GM21723 (cell line): Measurements from ENCODE around the gene KLRF2.
"Not testable (repeated sequence)": the region's sequence is repeated elsewhere in the genome, so short reads cannot be mapped to it uniquely, and the experiment has no call there.

Source experiments
- ATAC-seq: cut with Tn5 transposase; IDR thresholded peaks from one replicate; pipeline ENCODE4 v1.9.1; 2021; ENCODE audit warnings: mild to moderate bottlenecking, moderate library complexity; ENCODE audit not compliant: unreplicated experiment

KLRF2 gene, protein sequence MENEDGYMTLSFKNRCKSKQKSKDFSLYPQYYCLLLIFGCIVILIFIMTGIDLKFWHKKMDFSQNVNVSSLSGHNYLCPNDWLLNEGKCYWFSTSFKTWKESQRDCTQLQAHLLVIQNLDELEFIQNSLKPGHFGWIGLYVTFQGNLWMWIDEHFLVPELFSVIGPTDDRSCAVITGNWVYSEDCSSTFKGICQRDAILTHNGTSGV

DNA sequence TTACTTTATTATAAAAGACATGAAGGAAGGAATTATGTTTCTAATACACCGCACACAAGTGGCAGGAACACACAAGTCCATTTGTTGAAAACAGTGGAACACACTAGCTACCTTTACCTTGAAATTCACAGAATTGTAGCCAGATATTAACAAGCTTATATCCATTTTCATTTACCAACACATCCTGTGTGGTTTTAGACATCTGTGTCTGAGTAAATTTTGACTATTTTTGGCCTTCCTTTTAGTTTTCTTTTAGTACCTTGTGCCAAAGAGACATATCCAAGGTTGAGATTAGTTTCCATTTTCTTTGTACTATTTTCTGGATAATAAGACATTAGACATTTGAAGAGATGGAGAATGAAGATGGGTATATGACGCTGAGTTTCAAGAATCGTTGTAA is at the start of gene KLRF2:
KLRF2 (plus strand) TSS at position 244 of the 400 bp plus-strand sequence; CDS start at position 351, 107 bp downstream.
- no peak for ATAC-seq

DNA sequence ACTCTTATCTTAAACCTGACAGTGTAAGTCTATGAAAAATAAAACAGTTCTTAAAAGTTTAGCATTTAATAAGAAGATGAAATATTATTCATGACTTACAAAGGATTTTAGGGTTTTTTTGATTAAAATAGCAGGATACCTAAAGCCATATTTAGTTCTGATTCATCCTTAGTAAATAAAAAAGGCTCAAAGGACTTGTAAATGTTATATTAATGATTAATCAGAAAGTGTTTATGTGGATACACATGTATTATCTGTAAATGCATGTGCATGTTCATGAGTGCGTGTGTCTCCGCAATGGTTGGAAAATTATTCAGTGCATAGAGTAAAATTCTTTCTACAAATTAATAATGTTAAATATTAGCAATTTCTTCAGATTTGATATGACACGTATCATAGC is 49.6 kb upstream of the KLRF2 start:
- no peak for ATAC-seq

DNA sequence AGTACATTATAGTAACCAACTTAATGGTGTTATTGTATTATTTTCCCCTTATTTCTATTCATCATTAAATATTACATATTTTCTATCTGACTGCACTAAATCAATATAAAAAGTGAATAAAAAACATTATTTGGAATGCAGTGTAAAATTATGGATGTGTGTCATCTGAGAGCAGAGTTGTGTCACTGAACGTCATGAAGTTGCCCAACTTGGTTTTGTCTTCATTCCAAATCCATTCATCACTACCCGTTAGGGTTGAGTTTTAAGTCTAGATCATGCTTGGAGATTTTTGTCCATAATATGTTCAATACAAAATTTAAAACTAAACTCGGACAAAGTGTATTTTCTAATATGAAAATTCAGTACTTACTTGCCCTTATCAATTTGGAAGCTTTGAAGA is 37.9 kb upstream of the KLRF2 start:
- no peak for ATAC-seq

DNA sequence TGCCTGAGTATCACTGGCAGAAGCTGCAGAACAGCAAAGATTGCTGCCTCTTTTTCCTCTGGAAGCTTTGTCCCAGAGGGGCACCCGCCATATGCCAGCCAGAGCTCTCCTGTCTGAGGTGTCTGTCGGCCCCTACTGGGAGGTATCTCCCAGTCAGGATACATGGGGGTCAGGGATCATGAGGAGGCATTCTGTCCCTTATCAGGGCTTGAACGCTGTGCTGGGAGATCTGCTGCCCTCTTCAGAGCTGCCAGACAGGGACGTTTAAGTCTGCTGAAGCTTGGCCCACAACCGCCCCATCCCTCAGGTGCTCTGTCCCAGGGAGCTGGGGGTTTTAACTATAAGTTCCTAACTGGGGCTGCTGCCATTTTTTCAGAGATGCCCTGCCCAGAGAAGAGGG is 32.4 kb upstream of the KLRF2 start:
- no peak for ATAC-seq

DNA sequence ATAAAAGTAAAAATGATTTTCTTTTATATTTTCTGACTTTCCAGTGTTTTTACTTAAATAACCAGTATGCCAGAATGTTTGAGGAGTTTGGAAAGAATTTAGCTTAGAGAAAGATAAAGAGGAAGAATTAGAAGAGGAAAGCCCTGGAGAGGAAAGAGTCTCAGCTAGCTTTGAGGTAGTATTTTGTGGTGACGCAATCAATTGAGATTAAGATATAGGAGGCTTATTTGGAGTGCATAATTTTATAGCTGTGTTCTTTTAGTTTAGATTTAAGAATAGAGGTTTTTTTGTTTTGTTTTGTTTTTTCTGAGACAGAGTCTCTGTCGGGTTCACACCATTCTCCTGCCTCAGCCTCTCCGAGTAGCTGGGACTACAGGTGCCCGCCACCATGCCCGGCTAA is 30.2 kb upstream of the KLRF2 start:
- no peak for ATAC-seq

DNA sequence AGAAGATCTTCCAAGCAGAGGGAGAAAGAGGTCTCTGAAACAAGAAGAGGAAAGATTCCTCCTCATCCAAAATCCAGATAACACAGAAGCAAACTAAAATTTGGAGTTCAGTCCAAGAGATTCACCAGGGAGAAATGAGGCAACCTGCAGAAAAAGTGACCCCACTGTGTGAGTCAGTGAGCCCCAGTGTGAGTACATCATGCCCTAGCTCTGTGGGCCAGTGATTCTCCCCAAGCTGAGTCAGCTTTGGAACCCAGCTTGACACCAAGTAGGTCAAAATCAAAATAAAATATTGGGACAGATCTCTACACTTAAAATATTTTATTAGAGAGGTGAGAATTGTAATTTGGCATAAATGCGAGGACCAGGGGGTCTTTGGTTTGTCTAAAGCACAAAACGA is 29.4 kb upstream of the KLRF2 start:
- ATAC-seq = no peak

DNA sequence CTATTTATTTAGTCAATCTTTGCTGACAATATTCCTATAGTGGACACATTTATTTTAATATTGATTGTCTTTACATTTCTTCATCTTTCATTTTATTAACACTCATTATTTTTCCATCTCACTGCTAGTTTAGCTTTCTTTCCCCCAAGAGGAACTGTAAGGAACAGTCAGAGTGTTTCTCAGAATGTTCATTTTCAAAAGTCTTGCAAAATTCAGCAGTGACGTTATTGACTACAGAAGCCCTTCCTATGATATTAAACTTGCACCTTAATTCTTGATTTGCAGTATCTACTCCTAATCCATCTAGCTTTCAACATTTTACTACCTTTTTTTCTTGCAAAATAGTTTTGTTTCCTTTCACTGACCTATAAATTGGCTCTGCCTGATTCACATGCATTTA is 25.1 kb upstream of the KLRF2 start:
- ATAC-seq = no peak

DNA sequence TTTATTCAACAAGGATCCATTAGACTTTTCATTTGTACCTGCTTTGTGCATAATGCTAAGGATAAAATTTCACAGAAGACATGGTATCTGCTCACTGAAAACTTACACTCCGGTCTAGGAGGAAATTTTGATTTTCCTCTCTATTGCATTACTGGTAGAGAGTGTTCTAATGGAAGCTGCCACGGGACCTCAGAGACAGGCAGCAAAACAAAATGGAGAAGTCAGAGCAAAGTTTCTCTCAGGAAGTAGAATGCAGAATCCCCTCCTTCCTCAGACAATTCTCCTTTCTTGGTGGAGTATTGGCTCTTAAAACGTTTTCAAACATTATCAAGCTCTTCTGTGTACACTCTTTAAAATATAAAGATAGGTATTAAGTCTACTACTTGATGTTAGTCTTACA is 24.4 kb upstream of the KLRF2 start:
- no peak for ATAC-seq

DNA sequence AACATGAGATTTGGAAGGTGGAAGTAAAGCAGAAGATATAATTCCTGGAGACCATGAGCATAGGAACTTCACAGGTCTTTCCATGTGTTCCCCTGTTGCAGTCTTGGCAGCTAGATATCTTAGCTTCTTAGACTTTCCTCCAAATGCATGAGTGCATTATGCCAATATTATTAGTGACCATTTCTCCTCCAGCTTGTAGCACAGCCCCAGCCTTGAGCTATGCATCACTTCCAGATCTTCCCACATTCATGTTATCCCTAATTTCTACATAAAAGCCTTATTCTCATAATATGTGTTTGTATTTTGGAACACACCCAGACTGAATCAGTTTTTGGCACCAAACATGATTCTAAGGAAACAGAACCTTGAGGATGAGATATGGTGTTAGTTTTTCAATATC is 23.2 kb upstream of the KLRF2 start:
- ATAC-seq = no peak

DNA sequence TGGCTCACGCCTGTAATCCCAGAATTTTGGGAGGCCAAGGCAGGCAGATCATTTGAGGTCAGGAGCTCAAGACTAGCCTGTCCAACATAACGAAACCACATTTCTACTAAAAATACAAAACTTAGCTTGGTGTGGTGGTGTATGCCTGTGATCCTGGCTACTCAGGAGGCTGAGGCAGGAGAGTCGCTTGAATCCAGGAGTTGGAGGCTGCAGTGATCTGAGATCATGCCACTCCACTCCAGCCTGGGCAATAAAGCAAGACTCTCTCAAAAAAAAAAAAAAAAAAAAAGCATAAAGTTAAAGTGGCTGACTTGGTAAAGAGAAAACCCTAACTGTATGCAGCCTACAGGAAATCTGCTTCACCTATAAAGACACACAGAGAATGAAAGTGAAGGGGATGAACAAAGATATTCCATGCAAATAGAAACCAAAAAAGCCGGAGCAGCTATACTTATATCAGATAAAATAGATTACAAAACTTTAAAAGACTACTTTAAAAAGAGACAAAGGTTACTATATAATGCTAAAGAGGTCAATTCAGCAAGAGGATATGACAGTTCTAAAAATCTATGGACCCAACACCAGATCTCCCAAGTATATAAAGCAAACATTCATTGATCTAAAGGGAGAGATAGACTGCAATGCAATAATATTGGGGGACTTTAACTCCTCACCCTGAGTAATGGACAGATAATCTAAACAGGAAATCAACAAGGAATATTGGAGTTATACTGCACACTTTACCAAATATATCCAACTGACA is 16.2 kb upstream of the KLRF2 start:
- ATAC-seq = no peak

DNA sequence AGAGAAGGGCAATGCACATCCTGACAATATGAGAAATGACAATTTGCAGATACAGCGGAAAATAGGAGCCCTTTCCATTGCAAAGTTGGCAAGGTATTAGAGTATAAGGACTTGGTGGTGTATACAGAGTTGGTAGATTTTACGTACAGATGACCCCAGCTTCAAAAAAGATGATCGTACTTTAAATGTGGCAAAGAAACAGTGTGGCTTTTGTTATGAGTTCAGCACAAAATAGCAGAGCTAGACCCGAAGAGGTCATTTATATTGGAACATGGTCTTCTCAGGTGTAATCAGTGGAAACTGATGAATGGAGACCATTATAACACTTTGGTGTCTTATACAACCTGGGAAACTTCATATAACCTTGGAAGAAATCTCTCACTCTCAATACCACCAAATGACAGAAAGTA is 14.4 kb upstream of the KLRF2 start:
- no peak for ATAC-seq

DNA sequence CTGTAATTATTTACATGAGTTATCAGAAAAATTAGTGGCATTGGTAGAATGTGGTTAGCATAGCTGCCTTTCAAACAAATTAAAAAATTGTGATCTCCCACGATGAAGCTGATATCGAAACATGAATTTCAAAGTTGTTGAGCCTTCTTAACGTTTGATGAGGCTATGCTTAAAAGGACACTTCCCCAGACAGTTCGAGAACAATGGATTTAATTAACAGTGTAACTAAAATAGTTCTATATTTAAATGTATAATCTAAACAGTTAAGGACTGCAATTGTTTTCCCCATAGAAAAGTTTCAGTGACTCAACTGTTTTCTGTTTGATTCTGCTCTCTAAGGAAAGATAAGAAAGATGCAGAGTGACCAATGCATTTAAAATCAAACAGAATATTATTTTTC is 13.8 kb upstream of the KLRF2 start:
- ATAC-seq = no peak

DNA sequence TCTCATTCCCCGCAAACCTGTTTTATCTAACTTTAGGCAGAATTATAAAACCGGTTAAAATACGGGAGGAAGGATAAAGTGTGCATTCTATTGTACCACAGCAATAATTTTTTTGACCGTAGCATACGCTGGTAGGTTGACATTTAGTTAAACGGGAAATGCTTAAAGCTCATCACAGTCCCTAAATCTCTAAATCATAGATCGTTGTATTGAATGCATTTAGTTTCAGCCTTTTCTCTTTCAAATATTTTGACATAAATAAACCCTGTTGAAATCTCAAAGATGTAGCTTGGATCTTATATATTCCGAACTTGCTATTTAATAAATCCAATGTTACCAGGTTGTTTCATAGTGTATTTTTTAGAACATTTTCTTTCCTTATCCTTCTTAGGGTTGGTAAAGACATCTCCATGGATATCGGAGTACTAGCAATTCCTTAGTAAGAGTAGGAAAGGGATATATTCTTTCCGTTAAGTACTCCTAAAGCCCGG is 12.9 kb upstream of the KLRF2 start:
- ATAC-seq = no peak

DNA sequence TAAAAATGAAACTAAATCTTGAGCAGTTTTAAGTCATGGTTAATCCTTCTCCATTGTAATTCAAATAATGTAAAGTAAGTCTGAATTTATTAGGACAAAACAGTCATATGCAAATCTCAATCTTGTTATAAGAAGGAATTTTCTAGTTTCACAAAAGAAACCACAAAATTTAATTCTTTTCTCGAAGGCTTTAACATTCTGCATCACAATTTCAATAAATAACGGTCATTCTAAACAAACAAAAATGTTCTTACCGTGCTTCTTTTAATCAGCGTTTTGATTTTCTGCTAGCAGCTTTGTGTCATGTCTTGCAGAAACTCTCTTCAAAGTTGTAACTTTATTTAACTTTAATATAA is 12.4 kb upstream of the KLRF2 start:
- ATAC-seq = no peak

DNA sequence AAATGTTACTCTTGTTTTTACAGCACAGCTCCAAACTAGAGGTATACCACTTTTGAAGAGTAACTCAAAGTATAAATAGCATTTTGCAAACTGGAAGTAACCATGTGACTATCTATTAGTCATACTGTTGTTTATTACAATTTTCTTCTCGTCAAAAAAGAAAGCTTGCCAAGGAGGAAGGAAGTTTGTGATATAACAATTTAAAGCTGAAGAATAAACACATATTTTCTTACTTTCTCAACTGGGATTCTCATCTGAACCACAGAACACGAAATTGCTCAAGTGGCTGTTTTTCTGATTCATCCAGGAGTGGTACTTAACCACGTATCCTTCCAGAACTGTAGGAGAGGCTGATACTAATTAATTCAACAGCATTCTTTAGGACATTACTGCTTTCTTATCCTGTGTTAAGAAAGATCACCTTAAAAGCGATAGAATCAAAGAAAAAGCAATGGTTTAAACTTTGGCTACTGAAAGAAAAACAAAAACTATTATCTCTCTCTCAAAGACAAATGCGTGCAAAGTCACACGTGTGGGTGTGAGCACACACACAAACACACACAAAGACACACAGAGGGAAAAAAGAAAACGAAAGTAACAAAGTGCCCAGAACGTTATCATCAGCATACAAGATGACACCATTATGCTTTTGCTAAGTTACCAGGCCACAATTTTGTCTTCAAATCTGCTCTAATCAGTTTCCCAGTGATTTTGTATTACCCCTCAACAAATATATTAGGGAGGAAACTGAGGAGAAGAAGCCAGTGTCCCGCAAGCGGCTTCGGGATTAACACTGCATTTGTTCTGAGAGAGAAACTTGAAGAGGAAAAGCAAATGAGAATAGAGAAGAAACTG is 11.8 kb upstream of the KLRF2 start, which contains the start of gene CLEC2B:
CLEC2B (minus strand) TSS at position 48 of the 855 bp plus-strand sequence.
- ATAC-seq = no peak

DNA sequence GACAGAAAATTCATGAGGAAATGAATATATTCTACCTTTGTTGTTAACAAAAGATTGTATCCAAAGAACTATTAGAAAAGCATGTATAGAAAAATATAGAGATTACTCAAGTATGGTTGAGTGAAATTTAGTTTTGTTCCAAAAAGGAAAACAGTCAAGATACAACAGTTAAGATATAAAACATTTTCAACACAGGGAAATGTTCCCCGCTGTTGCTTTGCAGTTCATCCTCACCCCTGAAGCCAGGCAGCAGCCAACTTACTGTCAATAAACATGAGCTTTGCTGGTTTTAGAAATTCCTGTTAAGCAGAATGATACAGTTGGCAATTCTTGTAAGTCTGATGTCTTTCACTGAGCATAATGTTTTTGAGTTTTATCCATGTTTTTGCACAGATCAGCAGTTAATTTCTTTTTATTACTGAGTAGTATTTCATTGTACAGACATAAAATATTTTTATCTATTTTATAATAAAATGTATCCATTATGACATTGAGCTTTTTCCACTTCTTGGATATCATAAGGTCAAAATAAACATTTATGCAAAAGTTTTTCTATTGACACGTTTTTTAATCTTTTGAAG is 10.9 kb upstream of the KLRF2 start:
- ATAC-seq = no peak

DNA sequence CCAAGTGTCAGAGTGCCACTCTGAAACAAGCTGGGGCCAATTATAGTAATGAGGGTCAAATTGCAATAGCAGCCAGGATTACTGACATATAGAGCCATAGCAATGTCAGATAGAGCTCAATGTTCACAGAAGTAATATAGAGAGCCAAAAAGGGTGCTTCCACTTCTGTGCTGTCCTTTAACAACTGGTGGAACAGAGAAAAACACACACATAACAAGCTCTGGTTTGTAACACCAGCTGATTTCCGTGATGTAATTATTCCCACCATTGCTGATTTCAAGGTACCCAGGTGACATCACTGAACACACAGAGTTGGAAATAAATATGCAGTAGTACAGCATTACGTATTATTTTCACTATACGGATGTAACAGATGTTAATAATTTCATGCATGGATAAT is 9.1 kb upstream of the KLRF2 start:
- no peak for ATAC-seq

DNA sequence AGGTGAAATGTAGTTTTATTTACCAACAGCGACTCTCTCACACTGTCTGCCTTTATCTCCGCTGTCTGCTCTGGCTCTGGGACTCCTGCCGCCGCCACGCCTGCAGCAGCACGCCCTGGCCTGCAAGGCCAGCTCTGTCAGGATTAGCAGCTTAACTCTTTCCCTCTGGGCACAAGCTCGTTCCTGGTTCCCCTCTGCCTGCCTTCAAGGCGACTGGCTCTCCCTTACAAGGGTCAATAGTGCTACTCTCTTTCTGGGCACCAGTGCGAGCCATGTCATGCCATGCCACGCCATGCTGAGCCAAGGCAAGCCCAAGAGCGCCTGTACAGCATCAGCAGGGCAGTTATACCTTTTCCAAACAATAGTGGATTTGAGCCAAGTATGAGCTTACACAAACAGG is 8.5 kb upstream of the KLRF2 start:
- no peak for ATAC-seq

DNA sequence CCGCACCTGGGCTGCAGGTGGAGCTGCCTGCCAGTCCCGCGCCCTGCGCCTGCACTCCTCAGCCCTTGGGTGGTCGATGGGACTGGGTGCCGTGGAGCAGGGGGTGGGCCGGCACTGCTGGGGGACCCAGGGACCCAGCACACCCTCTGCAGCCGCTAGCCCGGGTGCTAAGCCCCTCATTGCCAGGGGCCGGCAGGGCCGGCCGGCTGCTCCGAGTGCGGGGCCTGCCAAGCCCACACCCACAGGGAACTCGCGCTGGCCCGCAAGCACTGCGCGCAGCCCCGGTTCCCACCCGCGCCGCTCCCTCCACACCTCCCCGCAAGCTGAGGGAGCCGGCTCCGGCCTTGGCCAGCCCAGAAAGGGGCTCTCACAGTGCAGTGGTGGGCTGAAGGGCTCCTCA is 5.2 kb upstream of the KLRF2 start:
- ATAC-seq = not testable (repeated sequence)

DNA sequence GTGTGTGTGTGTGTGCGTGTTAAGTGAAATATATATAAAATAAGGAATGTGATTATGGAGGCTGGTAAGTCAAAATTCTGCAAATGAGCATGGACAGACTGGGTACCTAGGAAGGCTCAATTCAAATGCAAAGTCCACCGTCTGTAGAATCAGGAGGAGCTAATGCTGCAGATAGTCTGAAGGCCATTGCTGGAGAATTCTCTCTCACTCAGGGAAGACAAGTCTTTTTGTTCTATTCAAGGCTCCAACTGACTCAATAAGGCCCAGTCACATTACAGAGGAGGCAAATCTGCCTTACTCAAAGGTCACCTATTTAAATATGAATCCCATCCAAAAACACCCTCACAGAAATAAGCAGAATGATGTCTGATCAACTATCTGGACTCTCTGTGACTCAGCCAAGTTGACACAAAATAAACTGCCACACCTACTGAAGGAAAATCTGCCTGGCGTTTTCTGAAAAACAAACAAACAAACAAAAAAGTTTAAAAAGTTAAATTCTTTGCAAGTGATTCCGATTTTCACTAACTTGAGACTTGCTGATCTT is 684 bp upstream of the KLRF2 start:
- no peak for ATAC-seq

DNA sequence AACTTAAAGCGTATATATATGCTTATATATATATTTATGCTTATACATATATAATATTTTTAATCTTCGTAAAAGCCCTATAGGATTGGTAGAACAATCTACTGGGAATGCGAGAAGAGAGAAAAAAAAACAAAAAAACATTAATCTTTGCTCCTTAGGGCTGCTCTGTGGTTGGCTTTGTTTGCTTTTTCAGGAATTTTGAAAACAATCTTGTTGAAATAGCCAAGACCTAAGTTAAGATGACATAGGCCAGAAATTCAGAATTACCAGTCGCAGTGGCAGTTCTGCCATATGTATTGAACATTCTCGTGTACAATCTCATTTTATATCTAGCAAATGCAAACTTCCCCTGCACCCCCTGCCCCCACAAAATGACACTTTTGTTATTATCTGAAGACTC is 699 bp downstream of the KLRF2 start:
- no peak for ATAC-seq
